GM12865 (cell line): ENCODE data around the gene GALNT4.
A peak's percentile ranks its signal among the peaks of the same experiment; 100 is the strongest.

ENCODE experiments used
- DNase-seq: peaks from one replicate; pipeline ENCODE4 v3.0.0; 2010; ENCODE audit warnings: low read depth
- H3K4me3 ChIP-seq: 2 replicates; pipeline ENCODE4 v1.5.1; 2011; ENCODE audit warnings: mild to moderate bottlenecking, low read depth, low read length, control low read depth
- TF ChIP-seq, protein P1 (sequence below): IDR thresholded peaks from 2 replicates; pipeline ENCODE4 v1.5.1; 2011; ENCODE audit warnings: low read length, control low read depth, low read depth, inconsistent platforms; ENCODE audit not compliant: insufficient read depth; ENCODE audit errors: missing control alignments

The GALNT4 gene

GRCh38 chr12:89523843-89524540, 604 bp downstream of the GALNT4 start:
- peak overlapping the region; percentile 96 for H3K4me3 ChIP-seq
- DNase-seq = no peak
- TF ChIP-seq, protein P1, sequence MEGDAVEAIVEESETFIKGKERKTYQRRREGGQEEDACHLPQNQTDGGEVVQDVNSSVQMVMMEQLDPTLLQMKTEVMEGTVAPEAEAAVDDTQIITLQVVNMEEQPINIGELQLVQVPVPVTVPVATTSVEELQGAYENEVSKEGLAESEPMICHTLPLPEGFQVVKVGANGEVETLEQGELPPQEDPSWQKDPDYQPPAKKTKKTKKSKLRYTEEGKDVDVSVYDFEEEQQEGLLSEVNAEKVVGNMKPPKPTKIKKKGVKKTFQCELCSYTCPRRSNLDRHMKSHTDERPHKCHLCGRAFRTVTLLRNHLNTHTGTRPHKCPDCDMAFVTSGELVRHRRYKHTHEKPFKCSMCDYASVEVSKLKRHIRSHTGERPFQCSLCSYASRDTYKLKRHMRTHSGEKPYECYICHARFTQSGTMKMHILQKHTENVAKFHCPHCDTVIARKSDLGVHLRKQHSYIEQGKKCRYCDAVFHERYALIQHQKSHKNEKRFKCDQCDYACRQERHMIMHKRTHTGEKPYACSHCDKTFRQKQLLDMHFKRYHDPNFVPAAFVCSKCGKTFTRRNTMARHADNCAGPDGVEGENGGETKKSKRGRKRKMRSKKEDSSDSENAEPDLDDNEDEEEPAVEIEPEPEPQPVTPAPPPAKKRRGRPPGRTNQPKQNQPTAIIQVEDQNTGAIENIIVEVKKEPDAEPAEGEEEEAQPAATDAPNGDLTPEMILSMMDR = no peak

DNA sequence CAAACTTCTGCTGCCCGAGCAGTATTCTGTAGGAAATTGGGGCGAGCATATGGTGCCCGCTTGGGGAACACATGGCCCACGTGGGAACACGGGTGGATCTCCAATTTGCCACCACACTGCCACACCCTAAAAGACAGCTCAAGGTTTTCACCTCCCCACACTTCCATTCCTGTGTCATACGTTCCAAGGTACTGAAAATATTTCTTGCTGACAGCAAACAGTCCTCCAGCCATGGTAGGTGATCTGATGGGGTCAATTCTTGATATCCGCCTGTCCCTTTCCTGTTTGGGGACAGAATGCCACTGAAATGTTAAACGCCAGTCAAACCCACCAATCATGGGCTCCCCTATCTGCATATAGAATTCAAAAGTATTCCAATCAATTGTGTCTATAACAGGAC, 1.2 kb downstream of the GALNT4 start:
- DNase-seq = no peak
- TF ChIP-seq, protein P1 = no peak
- no peak overlapping the region for H3K4me3 ChIP-seq

GRCh38 chr12:89521364-89522223, 3.0 kb downstream of the GALNT4 start:
- H3K4me3 ChIP-seq = no peak overlapping the region
- no peak for DNase-seq
- TF ChIP-seq, protein P1 = no peak

- TF ChIP-seq, protein P1 = no peak
- no peak for DNase-seq
- H3K4me3 ChIP-seq = no peak overlapping the region
These were observed 6.9 kb downstream of the GALNT4 start for GRCh38 chr12:89517720-89518119.

- no peak overlapping the region for H3K4me3 ChIP-seq
- no peak for DNase-seq
- TF ChIP-seq, protein P1 = no peak
These were observed 8.0 kb downstream of the GALNT4 start for GRCh38 chr12:89516633-89517032.

GRCh38 chr12:89514751-89515150, 9.8 kb downstream of the GALNT4 start:
- H3K4me3 ChIP-seq = no peak overlapping the region
- TF ChIP-seq, protein P1 = no peak
- DNase-seq = peak; percentile 60
